ENCODE measurements around the gene PHC3.

Gene PHC3

GRCh38 chr3:170149016-170149415 lies 32.5 kb downstream of the PHC3 start:
- H3K9ac ChIP-seq = no peak overlapping the region
- no peak overlapping the region for H3K27ac ChIP-seq
- no peak overlapping the region for H3K4me2 ChIP-seq
- H4K20me1 ChIP-seq = peaks cover 0 to 90% (median 20%) of the 10 kb centered on the region in 11 experiments; a peak in 13 of 22 replicates
- H3K9me3 ChIP-seq (replicated peaks in 1 of 11) = no peaks in the 10 kb centered on the region
- H3K27me3 ChIP-seq = no peaks in the 10 kb centered on the region
- H3K36me3 ChIP-seq = peaks cover 58 to 91% (median 79%) of the 10 kb centered on the region in 11 experiments
- no peak overlapping the region for H3K4me3 ChIP-seq
- no peak for TF ChIP-seq Cebpa-rat (IDR thresholded peaks at IDR 0.05)
- peaks cover 2 to 14% (median 10%) of the 10 kb centered on the region in 10 experiments; a peak in 19 of 20 replicates for H3K4me1 ChIP-seq

DNA sequence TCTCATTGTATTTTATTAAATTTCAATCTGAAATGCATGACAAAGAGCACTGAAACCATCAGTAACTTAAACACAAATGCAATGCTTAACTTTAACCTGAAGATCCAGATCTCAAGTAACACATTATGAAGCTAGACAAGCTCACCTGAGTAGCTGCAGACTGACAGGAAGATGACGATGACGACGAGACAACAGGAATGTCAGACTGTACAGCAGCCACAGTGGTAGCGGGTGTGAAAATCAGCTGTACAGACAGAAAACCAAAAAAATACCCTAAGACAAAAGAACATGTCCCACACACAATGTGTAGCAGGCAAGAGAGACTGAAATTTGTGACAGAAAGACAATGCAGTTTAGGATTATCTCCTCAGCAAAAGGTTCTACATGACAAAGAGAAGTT lies 36.3 kb downstream of the PHC3 start:
- Histone ChIP-seq H3K4me1 (peaks cover 0 to 11% (median 0%) of the 10 kb centered on the region in 10 experiments; a peak in 1 of 20 replicates), H3K9me3 (replicated peaks in 1 of 11) (no peaks in the 10 kb centered on the region), H3K36me3 (peaks cover 57 to 97% (median 83%) of the 10 kb centered on the region in 11 experiments), H3K27me3 (no peaks in the 10 kb centered on the region), H3K27ac (no peak overlapping the region), H4K20me1 (peaks cover 0 to 88% (median 5%) of the 10 kb centered on the region in 11 experiments; a peak in 10 of 22 replicates), H3K4me3 (no peak overlapping the region), H3K9ac (no peak overlapping the region), H3K4me2 (no peak overlapping the region)
- no peak for TF ChIP-seq Cebpa-rat (IDR thresholded peaks at IDR 0.05)

DNA sequence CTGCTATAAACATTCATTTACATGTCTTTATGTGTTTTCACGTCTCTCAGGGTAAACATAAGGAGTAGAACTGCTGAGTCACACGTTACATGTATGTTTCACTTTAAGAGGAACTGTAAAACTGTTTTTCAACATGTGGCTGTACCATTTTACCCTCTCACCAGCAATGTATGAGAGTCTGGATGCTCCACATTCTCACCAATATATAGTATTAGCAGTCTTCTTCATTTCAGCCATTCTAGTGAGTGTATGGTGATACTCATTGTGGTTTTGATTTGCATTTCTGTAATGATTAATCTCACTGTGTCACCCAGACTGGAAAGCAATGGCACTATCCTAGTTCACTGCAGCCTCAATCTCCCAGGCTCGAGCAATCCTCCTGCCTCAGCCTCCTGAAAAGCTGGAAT lies 37.1 kb downstream of the PHC3 start:
- H3K4me1 ChIP-seq = peaks cover 0 to 11% (median 0%) of the 10 kb centered on the region in 10 experiments; a peak in 1 of 20 replicates
- peak overlapping the region in 1 of 11 experiments; percentile 26; a peak in 2 of 22 replicates for H3K27ac ChIP-seq
- no peak overlapping the region for H3K4me2 ChIP-seq
- no peak overlapping the region for H3K4me3 ChIP-seq
- peaks cover 0 to 89% (median 5%) of the 10 kb centered on the region in 11 experiments; a peak in 10 of 22 replicates for H4K20me1 ChIP-seq
- H3K36me3 ChIP-seq = peaks cover 49 to 96% (median 79%) of the 10 kb centered on the region in 11 experiments
- no peak for TF ChIP-seq Cebpa-rat (IDR thresholded peaks at IDR 0.05)
- no peak overlapping the region for H3K9ac ChIP-seq
- no peaks in the 10 kb centered on the region for H3K9me3 ChIP-seq (replicated peaks in 1 of 11)
- H3K27me3 ChIP-seq = no peaks in the 10 kb centered on the region

- no peak overlapping the region for H3K9ac ChIP-seq
- no peak overlapping the region for H3K4me3 ChIP-seq
- H4K20me1 ChIP-seq = peaks cover 0 to 90% (median 9%) of the 10 kb centered on the region in 11 experiments; a peak in 10 of 22 replicates
- peaks cover 0 to 11% (median 0%) of the 10 kb centered on the region in 10 experiments; a peak in 2 of 20 replicates for H3K4me1 ChIP-seq
- no peak overlapping the region for H3K27ac ChIP-seq
- H3K4me2 ChIP-seq = no peak overlapping the region
- TF ChIP-seq Cebpa-rat (IDR thresholded peaks at IDR 0.05) = no peak
- H3K36me3 ChIP-seq = peaks cover 42 to 87% (median 70%) of the 10 kb centered on the region in 11 experiments
- H3K9me3 ChIP-seq (replicated peaks in 1 of 11) = no peaks in the 10 kb centered on the region
- no peaks in the 10 kb centered on the region for H3K27me3 ChIP-seq
These were observed 39.2 kb downstream of the PHC3 start for GRCh38 chr3:170142373-170142772.

DNA sequence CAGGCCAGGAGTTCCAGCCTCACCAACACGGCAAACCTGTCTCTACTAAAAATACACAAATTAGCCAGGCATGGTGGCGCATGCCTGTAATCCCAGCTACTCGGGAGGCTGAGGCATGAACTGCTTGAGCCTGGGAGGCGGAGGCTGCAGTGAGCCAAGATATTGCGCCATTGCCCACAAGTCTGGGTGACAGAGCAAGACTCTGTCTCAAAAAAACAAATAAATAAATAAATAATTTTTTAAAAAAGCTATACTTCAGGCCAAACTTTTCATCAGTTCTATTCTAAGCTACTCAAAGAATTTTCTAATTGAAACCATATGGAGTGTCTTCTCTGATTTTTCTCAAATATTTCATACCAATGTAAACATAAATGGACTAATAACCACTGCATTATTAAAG lies 43.5 kb downstream of the PHC3 start:
- no peak overlapping the region for H3K4me2 ChIP-seq
- no peaks in the 10 kb centered on the region; a peak in 1 of 20 replicates for H3K4me1 ChIP-seq
- peaks cover 0 to 56% (median 7%) of the 10 kb centered on the region in 11 experiments; a peak in 9 of 22 replicates for H4K20me1 ChIP-seq
- H3K36me3 ChIP-seq = peaks cover 53 to 90% (median 75%) of the 10 kb centered on the region in 11 experiments
- no peak for TF ChIP-seq Cebpa-rat (IDR thresholded peaks at IDR 0.05)
- H3K27me3 ChIP-seq = no peaks in the 10 kb centered on the region
- H3K27ac ChIP-seq = no peak overlapping the region
- no peak overlapping the region for H3K4me3 ChIP-seq
- no peak overlapping the region for H3K9ac ChIP-seq
- H3K9me3 ChIP-seq (replicated peaks in 1 of 11) = peaks cover 17 to 28% (median 21%) of the 10 kb centered on the region in 11 experiments

- Histone ChIP-seq H3K9ac (no peak overlapping the region), H3K27me3 (no peaks in the 10 kb centered on the region), H3K4me3 (no peak overlapping the region), H3K4me1 (peaks cover 19 to 37% (median 21%) of the 10 kb centered on the region in 10 experiments), H3K36me3 (peaks cover 60 to 90% (median 75%) of the 10 kb centered on the region in 11 experiments), H4K20me1 (peaks cover 7 to 27% (median 13%) of the 10 kb centered on the region in 11 experiments; a peak in 16 of 22 replicates), H3K27ac (no peak overlapping the region), H3K4me2 (no peak overlapping the region; a peak in 1 of 22 replicates), H3K9me3 (replicated peaks in 1 of 11) (peaks cover 25 to 37% (median 30%) of the 10 kb centered on the region in 11 experiments)
- TF ChIP-seq Cebpa-rat (IDR thresholded peaks at IDR 0.05) = no peak
These were observed 49.2 kb downstream of the PHC3 start for GRCh38 chr3:170132335-170132734.

GRCh38 chr3:170130532-170130931 lies 51.0 kb downstream of the PHC3 start:
- no peak for TF ChIP-seq Cebpa-rat (IDR thresholded peaks at IDR 0.05)
- Histone ChIP-seq H3K36me3 (peaks cover 50 to 85% (median 67%) of the 10 kb centered on the region in 11 experiments), H3K4me3 (no peak overlapping the region), H3K4me1 (peaks cover 19 to 43% (median 25%) of the 10 kb centered on the region in 10 experiments), H3K4me2 (0 out of 22 replicates have a peak overlapping the region, but pooled peaks of 1 of the 11 experiments have one; percentile 11), H4K20me1 (peaks cover 7 to 28% (median 13%) of the 10 kb centered on the region in 11 experiments; a peak in 16 of 22 replicates), H3K9me3 (replicated peaks in 1 of 11) (peaks cover 25 to 34% (median 30%) of the 10 kb centered on the region in 11 experiments), H3K27me3 (no peaks in the 10 kb centered on the region), H3K9ac (no peak overlapping the region), H3K27ac (no peak overlapping the region)

DNA sequence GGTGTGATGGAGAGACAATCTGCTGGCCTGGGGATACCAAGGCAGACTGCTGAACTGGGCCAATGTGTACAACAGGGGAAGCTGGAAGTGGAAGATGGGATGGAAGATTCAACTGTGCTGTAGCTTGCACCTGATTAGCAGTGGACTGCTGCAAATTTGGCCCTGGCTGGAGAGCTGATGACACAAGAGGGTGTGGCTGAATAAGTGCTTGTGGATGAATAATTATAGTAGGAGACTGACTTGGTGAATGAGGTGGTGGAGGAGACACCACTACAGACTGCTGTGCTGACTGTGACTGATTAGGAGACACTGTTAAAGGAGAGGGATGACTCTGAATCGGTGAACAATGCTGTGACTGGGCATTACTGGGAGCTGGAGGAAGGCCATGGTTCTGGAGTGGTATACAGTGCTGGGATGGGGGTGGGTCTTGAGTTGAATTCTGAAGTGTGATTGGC lies 52.5 kb downstream of the PHC3 start:
- Histone ChIP-seq H3K36me3 (peaks cover 38 to 85% (median 60%) of the 10 kb centered on the region in 11 experiments), H4K20me1 (peaks cover 7 to 40% (median 13%) of the 10 kb centered on the region in 11 experiments; a peak in 16 of 22 replicates), H3K27me3 (no peaks in the 10 kb centered on the region), H3K4me2 (peak overlapping the region; percentile 20 to 84 (median 65)), H3K9me3 (replicated peaks in 1 of 11) (peaks cover 17 to 21% (median 19%) of the 10 kb centered on the region in 11 experiments), H3K4me3 (no peak overlapping the region), H3K4me1 (peaks cover 19 to 43% (median 25%) of the 10 kb centered on the region in 10 experiments), H3K9ac (peak overlapping the region in 3 of 11 experiments; percentile 3 to 13 (median 9); a peak in 2 of 22 replicates), H3K27ac (peak overlapping the region in 8 of 11 experiments; percentile 7 to 51 (median 40); a peak in 13 of 22 replicates)
- TF ChIP-seq Cebpa-rat (IDR thresholded peaks at IDR 0.05) = 0 out of 22 replicates have a peak, but pooled peaks of 1 of the 11 experiments have one; percentile 2

DNA sequence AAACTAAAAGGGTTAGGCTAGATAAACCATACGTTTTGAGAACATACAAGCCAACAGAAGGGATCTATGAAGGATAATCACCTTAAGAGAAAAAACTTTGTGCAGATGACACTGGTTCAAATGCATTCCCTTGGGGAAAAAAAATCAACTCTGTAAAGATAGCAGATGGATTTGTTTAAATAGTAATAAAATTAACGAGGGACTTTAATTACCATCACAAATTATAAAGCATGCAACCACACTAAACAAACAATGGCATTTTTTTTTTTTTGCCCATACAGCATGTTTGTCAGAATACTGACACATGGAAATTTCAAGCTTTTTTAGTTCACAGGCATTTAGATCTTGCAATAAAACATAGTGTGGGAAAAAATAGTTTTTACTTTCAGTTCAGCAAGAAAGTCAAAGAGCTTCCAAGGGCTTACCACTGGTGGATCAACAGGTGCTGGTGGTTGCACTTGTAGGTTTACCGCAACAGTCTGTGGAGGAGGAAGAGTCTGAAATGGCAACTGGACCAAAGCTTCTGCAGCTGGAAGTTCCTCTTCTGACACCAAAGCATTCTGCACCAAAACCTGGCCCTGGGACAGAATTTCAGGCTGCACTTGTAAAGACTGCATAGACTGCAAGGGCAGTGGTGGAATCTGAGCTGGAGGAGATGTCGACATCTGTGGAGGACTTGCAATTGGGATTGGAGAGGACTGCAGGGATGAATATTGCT lies 53.1 kb downstream of the PHC3 start:
- TF ChIP-seq Cebpa-rat (IDR thresholded peaks at IDR 0.05) = peak in 3 of 11 experiments; percentile 11 to 53 (median 14); a peak in 1 of 22 replicates
- Histone ChIP-seq H3K36me3 (peaks cover 38 to 84% (median 56%) of the 10 kb centered on the region in 11 experiments), H3K27me3 (no peaks in the 10 kb centered on the region), H3K4me3 (peak overlapping the region in 1 of 10 experiments; percentile 36; a peak in 1 of 20 replicates), H3K4me1 (peaks cover 19 to 43% (median 25%) of the 10 kb centered on the region in 10 experiments), H3K9ac (peak overlapping the region in 2 of 11 experiments; percentile 3 to 13; a peak in 2 of 22 replicates), H3K27ac (peak overlapping the region in 8 of 11 experiments; percentile 7 to 51 (median 40); a peak in 13 of 22 replicates), H4K20me1 (peaks cover 7 to 41% (median 13%) of the 10 kb centered on the region in 11 experiments; a peak in 16 of 22 replicates), H3K9me3 (replicated peaks in 1 of 11) (peaks cover 12 to 15% (median 13%) of the 10 kb centered on the region in 11 experiments), H3K4me2 (peak overlapping the region; percentile 20 to 84 (median 65))

Data from BLaER1 treated with 17β-estradiol and CSF1 and Interleukin-3, amounts not matched to agents 10 nM and 100 nM (cell line).